GM12891 (cell line): ENCODE results near the gene PRUNE2.

ENCODE experiments used
- DNase-seq: peaks from one replicate; pipeline ENCODE4 v3.0.0; 2011; ENCODE audit warnings: low spot score; ENCODE audit not compliant: insufficient read length
- FAIRE-seq: peaks from 2 replicates; lab custom pipeline; 2011; peaks lifted over from hg19 to GRCh38; lab: Jason Lieb, UNC
- PAX5 ChIP-seq: IDR thresholded peaks from 2 replicates; pipeline ENCODE4 v1.6.1; 2011; ENCODE audit warnings: low read length, moderate library complexity, mild to moderate bottlenecking; ENCODE audit not compliant: insufficient read depth, severe bottlenecking
- POLR2A ChIP-seq: IDR thresholded peaks from 2 replicates; pipeline ENCODE4 v1.6.1; 2011; ENCODE audit warnings: low read depth, low read length, control low read depth
- POLR2AphosphoS5 ChIP-seq: IDR thresholded peaks from 2 replicates; pipeline ENCODE4 v1.6.1; 2011; ENCODE audit warnings: low read depth, low read length, control low read depth
- POU2F2 ChIP-seq: IDR thresholded peaks from 2 replicates; pipeline ENCODE4 v1.6.1; 2011; ENCODE audit warnings: low read depth, mild to moderate bottlenecking, control low read depth, low read length, moderate library complexity
- SPI1 ChIP-seq: IDR thresholded peaks from 2 replicates; pipeline ENCODE4 v1.6.1; 2011; ENCODE audit warnings: low read depth, low read length, control low read depth
- TAF1 ChIP-seq: IDR thresholded peaks from 2 replicates; pipeline ENCODE4 v1.6.1; 2011; ENCODE audit warnings: low read depth, low read length, control low read depth

The PRUNE2 gene

DNA sequence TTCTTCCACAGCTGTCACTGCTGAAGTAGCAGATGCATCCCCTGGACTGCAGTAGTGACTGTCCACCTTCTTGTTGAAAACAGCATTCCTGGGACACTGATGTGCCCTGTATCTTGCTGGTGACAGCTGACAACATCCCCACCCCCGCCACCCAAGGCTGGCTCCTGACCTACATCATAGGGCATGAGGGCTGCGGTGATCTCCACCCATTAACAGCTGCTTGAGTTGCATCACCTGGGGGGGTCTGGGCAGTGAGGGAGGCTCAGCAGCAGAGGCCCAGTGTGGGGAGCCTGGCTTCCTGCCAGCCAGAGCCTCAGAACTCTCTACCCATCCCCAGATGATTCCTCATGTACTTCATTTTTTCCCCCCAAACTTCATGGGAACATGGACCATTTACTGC, 4.1 kb downstream of the PRUNE2 start:
- TF ChIP-seq POLR2AphosphoS5 = no peak
- DNase-seq (no peak), FAIRE-seq (no peak)

GRCh38 chr9:76900884-76901440, 5.0 kb downstream of the PRUNE2 start:
- no peak for FAIRE-seq
- DNase-seq = no peak
- no peak for TF ChIP-seq POLR2AphosphoS5
- TF ChIP-seq POU2F2 = no peak
- no peak for TF ChIP-seq POLR2A
- TF ChIP-seq TAF1 = no peak
- TF ChIP-seq SPI1 = no peak
- no peak for TF ChIP-seq PAX5

DNA sequence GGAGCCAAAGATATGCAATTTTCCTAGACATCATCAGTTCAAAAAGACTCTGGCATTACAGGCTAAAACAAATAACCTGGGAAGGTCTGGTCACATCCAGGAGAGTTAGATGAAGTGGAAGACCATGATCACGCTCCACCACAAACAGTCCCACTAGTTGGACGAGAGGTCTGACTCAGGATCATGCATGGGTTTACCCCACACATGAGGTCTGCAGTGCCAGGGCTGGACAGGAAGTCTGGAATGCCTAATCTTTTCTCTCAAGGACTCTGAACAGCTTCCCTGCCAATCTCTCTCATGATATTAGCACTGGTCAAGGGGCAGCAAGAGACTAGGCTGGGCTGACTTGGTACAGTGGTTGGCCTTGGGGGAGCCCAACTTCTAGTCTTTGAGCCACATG, 7.1 kb downstream of the PRUNE2 start:
- FAIRE-seq (no peak), DNase-seq (no peak)
- TF ChIP-seq SPI1 = no peak
- TF ChIP-seq POU2F2 = no peak

DNA sequence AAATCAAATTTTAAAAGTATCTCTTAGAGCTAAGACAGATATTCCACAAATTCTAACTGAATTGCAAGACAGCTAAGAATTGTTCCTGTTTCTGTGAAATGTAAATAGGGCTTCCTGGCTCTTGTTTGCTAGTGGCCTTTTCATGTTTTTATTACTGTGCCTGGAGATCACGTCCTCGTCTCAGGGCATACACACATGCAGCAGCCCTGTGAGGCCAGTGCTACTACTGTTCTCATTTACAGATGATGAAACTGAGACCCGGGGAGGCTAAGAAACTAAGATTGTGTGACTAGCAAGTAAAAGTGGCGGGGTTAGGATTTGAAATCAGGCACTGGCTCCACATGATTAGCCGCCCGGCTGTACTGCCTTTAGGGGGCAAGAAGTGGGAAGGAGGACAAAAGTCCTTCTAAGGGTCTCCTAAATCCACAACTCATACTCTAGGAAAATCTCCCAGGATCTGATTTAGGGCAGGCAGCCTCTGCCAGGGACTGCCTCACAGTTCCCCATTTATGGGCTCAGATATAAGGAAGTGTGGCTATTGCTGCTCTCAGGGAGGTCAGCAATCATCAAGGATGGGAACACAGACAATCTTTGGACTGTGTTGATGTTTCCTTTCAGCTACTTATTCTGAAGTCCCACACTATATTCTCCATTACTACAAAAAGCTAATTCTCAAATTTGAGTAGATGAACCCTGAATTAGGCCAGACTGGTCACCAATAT, 7.9 kb downstream of the PRUNE2 start:
- no peak for FAIRE-seq

GRCh38 chr9:76896035-76896434, 9.9 kb downstream of the PRUNE2 start:
- no peak for FAIRE-seq
- no peak for DNase-seq
- TF ChIP-seq SPI1 (no peak), POLR2AphosphoS5 (no peak), POLR2A (no peak), PAX5 (no peak), POU2F2 (no peak), TAF1 (no peak)

More for the DNA sequence above, 7.9 kb downstream of the PRUNE2 start:
- DNase-seq = no peak
- TF ChIP-seq POLR2A = no peak
- no peak for TF ChIP-seq TAF1
- no peak for TF ChIP-seq SPI1
- no peak for TF ChIP-seq POU2F2
- TF ChIP-seq POLR2AphosphoS5 = no peak
- no peak for TF ChIP-seq PAX5

GRCh38 chr9:76895186-76895585, 10.7 kb downstream of the PRUNE2 start:
- TF ChIP-seq POLR2A = no peak
- no peak for TF ChIP-seq POU2F2
- no peak for TF ChIP-seq SPI1
- no peak for TF ChIP-seq PAX5
- TF ChIP-seq TAF1 = no peak
- TF ChIP-seq POLR2AphosphoS5 = no peak
- no peak for DNase-seq
- no peak for FAIRE-seq

GRCh38 chr9:76894198-76894597, 11.7 kb downstream of the PRUNE2 start:
- no peak for TF ChIP-seq PAX5
- TF ChIP-seq TAF1 = no peak
- TF ChIP-seq POU2F2 = no peak
- TF ChIP-seq POLR2AphosphoS5 = no peak
- no peak for TF ChIP-seq POLR2A
- TF ChIP-seq SPI1 = no peak
- no peak for DNase-seq
- no peak for FAIRE-seq

DNA sequence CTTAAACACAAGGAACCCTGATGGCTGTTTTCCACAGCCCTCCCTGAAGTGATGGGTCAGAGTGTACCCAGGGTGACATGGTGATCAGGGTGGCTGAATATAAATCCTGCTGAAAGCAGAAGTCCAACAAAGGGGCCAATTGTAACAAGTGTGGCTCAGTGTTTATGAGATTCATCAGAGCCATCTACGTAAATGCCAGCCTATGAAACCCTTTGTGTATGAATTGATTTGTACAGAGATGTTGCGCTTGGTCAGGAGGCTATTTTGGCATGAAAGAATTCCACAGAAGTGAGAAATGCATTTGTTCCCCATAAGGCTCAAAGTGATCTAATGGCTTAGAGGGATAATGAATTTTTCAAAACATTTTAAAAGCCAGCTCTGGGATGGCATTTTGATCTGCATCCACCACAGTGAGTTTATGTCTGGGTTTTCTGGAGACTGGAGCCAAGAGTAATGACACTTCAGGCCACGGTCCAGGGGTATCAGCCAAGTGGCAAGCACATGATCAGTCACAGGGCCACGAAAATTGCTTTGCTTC, 12.4 kb downstream of the PRUNE2 start:
- no peak for TF ChIP-seq TAF1
- no peak for TF ChIP-seq PAX5
- no peak for TF ChIP-seq SPI1
- no peak for TF ChIP-seq POLR2AphosphoS5
- TF ChIP-seq POLR2A = no peak
- TF ChIP-seq POU2F2 = no peak
- DNase-seq (no peak), FAIRE-seq (no peak)

GRCh38 chr9:76891874-76892273, 14.0 kb downstream of the PRUNE2 start:
- DNase-seq (peak; percentile 19), FAIRE-seq (peak; percentile 71)
- no peak for TF ChIP-seq POLR2A
- TF ChIP-seq TAF1 = no peak
- no peak for TF ChIP-seq POU2F2
- no peak for TF ChIP-seq POLR2AphosphoS5
- peak; percentile 92 for TF ChIP-seq SPI1
- no peak for TF ChIP-seq PAX5

GRCh38 chr9:76891279-76891678, 14.6 kb downstream of the PRUNE2 start:
- no peak for TF ChIP-seq POLR2A
- no peak for TF ChIP-seq POLR2AphosphoS5
- TF ChIP-seq SPI1 = no peak
- no peak for TF ChIP-seq POU2F2
- no peak for TF ChIP-seq PAX5
- TF ChIP-seq TAF1 = no peak
- no peak for FAIRE-seq
- DNase-seq = no peak
